ENCODE measurements around the gene LLCFC1.

The LLCFC1 gene

GRCh38 chr7:142917447-142917846 is 21.8 kb upstream of the LLCFC1 start:
- ATAC-seq: no peak
- TF ChIP-seq ZFP30 (CRISPR knock-in tag; IDR thresholded peaks at IDR 0.05) (no peak), ZNF565 (CRISPR knock-in tag; conservative IDR thresholded peaks at IDR 0.05; ENCODE audit: low read depth) (no peak), OSR1 (CRISPR knock-in tag; IDR thresholded peaks at IDR 0.05) (no peak), SNAI2 (CRISPR knock-in tag; IDR thresholded peaks at IDR 0.05) (no peak), ZC3H10 (CRISPR knock-in tag; IDR thresholded peaks at IDR 0.05) (no peak), ZNF70 (CRISPR knock-in tag; IDR thresholded peaks at IDR 0.05) (no peak), CSDC2 (CRISPR knock-in tag; IDR thresholded peaks at IDR 0.05) (no peak), TCF4 (CRISPR knock-in tag; IDR thresholded peaks at IDR 0.05; ENCODE audit: borderline replicate concordance) (no peak), BACH2 (CRISPR knock-in tag; IDR thresholded peaks at IDR 0.05; ENCODE audit: borderline replicate concordance) (no peak), TSHZ2 (CRISPR knock-in tag; IDR thresholded peaks at IDR 0.05) (no peak), ZFP3 (CRISPR knock-in tag; IDR thresholded peaks at IDR 0.05) (no peak), PATZ1 (CRISPR knock-in tag; IDR thresholded peaks at IDR 0.05; ENCODE audit: borderline replicate concordance) (no peak), CREB5 (CRISPR knock-in tag; IDR thresholded peaks at IDR 0.05; ENCODE audit: low read depth) (no peak), CSRNP3 (CRISPR knock-in tag; IDR thresholded peaks at IDR 0.05) (no peak), POU6F1 (CRISPR knock-in tag; IDR thresholded peaks at IDR 0.05; ENCODE audit: borderline replicate concordance, low read depth) (no peak), ESRRG (CRISPR knock-in tag; IDR thresholded peaks at IDR 0.05) (no peak), TOX (CRISPR knock-in tag; IDR thresholded peaks at IDR 0.05; ENCODE audit: borderline replicate concordance) (no peak)

GRCh38 chr7:142918901-142919300 is 20.4 kb upstream of the LLCFC1 start:
- no peak for ATAC-seq
- no peak for TF ChIP-seq ZFP30 (CRISPR knock-in tag; IDR thresholded peaks at IDR 0.05)
- no peak for TF ChIP-seq RARB (CRISPR knock-in tag; IDR thresholded peaks at IDR 0.05)
- no peak for TF ChIP-seq BACH2 (CRISPR knock-in tag; IDR thresholded peaks at IDR 0.05; ENCODE audit: borderline replicate concordance)
- TF ChIP-seq PPARA (CRISPR knock-in tag; IDR thresholded peaks at IDR 0.05; ENCODE audit: borderline replicate concordance): no peak
- TF ChIP-seq ZNF70 (CRISPR knock-in tag; IDR thresholded peaks at IDR 0.05): no peak
- no peak for TF ChIP-seq ZC3H10 (CRISPR knock-in tag; IDR thresholded peaks at IDR 0.05)
- TF ChIP-seq ESRRG (CRISPR knock-in tag; IDR thresholded peaks at IDR 0.05): no peak
- no peak for TF ChIP-seq GLIS3 (CRISPR knock-in tag; IDR thresholded peaks at IDR 0.05)
- TF ChIP-seq TSHZ2 (CRISPR knock-in tag; IDR thresholded peaks at IDR 0.05): no peak
- TF ChIP-seq PATZ1 (CRISPR knock-in tag; IDR thresholded peaks at IDR 0.05; ENCODE audit: borderline replicate concordance): no peak
- no peak for TF ChIP-seq SNAI2 (CRISPR knock-in tag; IDR thresholded peaks at IDR 0.05)
- no peak for TF ChIP-seq CSRNP3 (CRISPR knock-in tag; IDR thresholded peaks at IDR 0.05)
- TF ChIP-seq ZFP3 (CRISPR knock-in tag; IDR thresholded peaks at IDR 0.05): no peak
- TF ChIP-seq TCF4 (CRISPR knock-in tag; IDR thresholded peaks at IDR 0.05; ENCODE audit: borderline replicate concordance): no peak
- TF ChIP-seq ZNF565 (CRISPR knock-in tag; conservative IDR thresholded peaks at IDR 0.05; ENCODE audit: low read depth): no peak
- no peak for TF ChIP-seq CSDC2 (CRISPR knock-in tag; IDR thresholded peaks at IDR 0.05)
- TF ChIP-seq ISL1 (CRISPR knock-in tag; IDR thresholded peaks at IDR 0.05): no peak
- no peak for TF ChIP-seq OSR1 (CRISPR knock-in tag; IDR thresholded peaks at IDR 0.05)
- no peak for TF ChIP-seq ZNF8 (CRISPR knock-in tag; IDR thresholded peaks at IDR 0.05)
